HepG2 (cell line): ENCODE measurements around the gene TMEM143. TPM values are rescaled to one million over a fixed set of nuclear protein-coding genes. Genes with fewer than 3 reads are reported as not detected.

Source experiments
- ADNP ChIP-seq: sonication (generic); formaldehyde crosslinking; IDR thresholded peaks from 2 replicates; pipeline ENCODE4 v1.4.0; 2020; ENCODE audit warnings: missing genetic modification reagents
- CSRNP2 ChIP-seq: sonication (generic); formaldehyde crosslinking; conservative IDR thresholded peaks from 2 replicates; pipeline ENCODE4 v1.8.0; 2022; ENCODE audit warnings: low read depth, missing genetic modification reagents
- GATA4 ChIP-seq: sonication (generic); IDR thresholded peaks from 2 replicates; pipeline ENCODE4 v1.6.1; 2016; ENCODE audit warnings: antibody characterized with exemption, low read depth, borderline replicate concordance
- HNRNPK ChIP-seq: fragments of 200-400 bp; formaldehyde crosslinking; IDR thresholded peaks from 2 replicates; pipeline ENCODE4 v1.6.1; 2018; ENCODE audit warnings: low read length, low read depth, moderate library complexity, mild to moderate bottlenecking; ENCODE audit not compliant: poor library complexity, severe bottlenecking
- KDM6A ChIP-seq: IDR thresholded peaks from 2 replicates; pipeline ENCODE4 v1.6.1; 2016; ENCODE audit warnings: low read depth
- MTA1 ChIP-seq: sonication (generic); formaldehyde crosslinking; IDR thresholded peaks from 2 replicates; pipeline ENCODE4 v1.4.0; 2020; ENCODE audit warnings: missing genetic modification reagents, mild to moderate bottlenecking, borderline replicate concordance
- PHF20 ChIP-seq: sonication (generic); formaldehyde crosslinking; IDR thresholded peaks from 2 replicates; pipeline ENCODE4 v1.5.0; 2020; ENCODE audit warnings: mild to moderate bottlenecking, missing genetic modification reagents
- REXO4 ChIP-seq: sonication (generic); formaldehyde crosslinking; IDR thresholded peaks from 2 replicates; pipeline ENCODE4 v1.8.0; 2022; ENCODE audit warnings: missing genetic modification reagents, mild to moderate bottlenecking, borderline replicate concordance
- SAP130 ChIP-seq: IDR thresholded peaks from 2 replicates; pipeline ENCODE4 v1.6.1; 2016; ENCODE audit warnings: low read depth
- TARDBP ChIP-seq: sonication (generic); formaldehyde crosslinking; IDR thresholded peaks from 2 replicates; pipeline ENCODE4 v1.8.0; 2022; ENCODE audit warnings: mild to moderate bottlenecking, missing genetic modification reagents
- ZNF333 ChIP-seq: sonication (generic); formaldehyde crosslinking; IDR thresholded peaks from 2 replicates; pipeline ENCODE4 v1.4.0; 2020; ENCODE audit warnings: mild to moderate bottlenecking, missing genetic modification reagents, borderline replicate concordance
- ZNF549 ChIP-seq: sonication (generic); formaldehyde crosslinking; IDR thresholded peaks from 2 replicates; pipeline ENCODE4 v1.5.0; 2020; ENCODE audit warnings: missing genetic modification reagents
- ZNF609 ChIP-seq: sonication (generic); formaldehyde crosslinking; IDR thresholded peaks from 2 replicates; pipeline ENCODE4 v1.4.0; 2020; ENCODE audit warnings: mild to moderate bottlenecking, missing genetic modification reagents, borderline replicate concordance
- ZNF724P ChIP-seq: sonication (generic); formaldehyde crosslinking; IDR thresholded peaks from 2 replicates; pipeline ENCODE4 v1.8.0; 2022; ENCODE audit warnings: missing genetic modification reagents, borderline replicate concordance
- ZNF749 ChIP-seq: sonication (generic); formaldehyde crosslinking; IDR thresholded peaks from 2 replicates; pipeline ENCODE4 v1.8.0; 2022; ENCODE audit warnings: mild to moderate bottlenecking, missing genetic modification reagents, moderate library complexity, borderline replicate concordance
- ZNF75D ChIP-seq: sonication (generic); formaldehyde crosslinking; IDR thresholded peaks from 2 replicates; pipeline ENCODE4 v1.8.1; 2023; ENCODE audit warnings: missing genetic modification reagents, mild to moderate bottlenecking, borderline replicate concordance
- ZSCAN12 ChIP-seq: sonication (generic); formaldehyde crosslinking; IDR thresholded peaks from 2 replicates; pipeline ENCODE4 v1.9.0; 2021; ENCODE audit warnings: mild to moderate bottlenecking, missing genetic modification reagents
- polyA plus RNA-seq, 8 experiments: library from polyadenylated mRNA; depleted of rRNA in 3 of 8; stranded (reverse) in 7 of 8; unstranded in 1 of 8; fragments of >200 nt; fragmentation: Illumina TruSeq in 4 of 8; extraction: Trizol in 4 of 8; gene quantifications; 2 replicates each; pipeline versions ENCODE4 v1.2.1 to v1.2.3, GENCODE V29; 2011 to 2016; ENCODE audit warnings: low read depth in 4 of 8, missing spikeins in 1 of 8, mixed read lengths in 1 of 8; ENCODE audit not compliant: insufficient read depth in 1 of 8
- total RNA-seq, 5 experiments: library from RNA; depleted of rRNA; stranded (reverse); fragments of >200 nt; fragmentation: Illumina TruSeq; extraction: Trizol; gene quantifications; 2 replicates each; pipeline ENCODE4 v1.2.3, GENCODE V29; 2016; ENCODE audit warnings: low read depth in 1 of 5
- TF ChIP-seq, protein P1 (sequence below): sonication (generic); formaldehyde crosslinking; IDR thresholded peaks from 2 replicates; pipeline ENCODE4 v1.5.0; 2020; ENCODE audit warnings: missing genetic modification reagents
- TF ChIP-seq, protein P2 (sequence below): sonication (generic); formaldehyde crosslinking; IDR thresholded peaks from 2 replicates; pipeline ENCODE4 v1.4.0; 2020; ENCODE audit warnings: missing genetic modification reagents, mild to moderate bottlenecking, borderline replicate concordance

Gene TMEM143
- total and polyA plus RNA-seq, 2 of the 13 experiments (the other 11 are each of a cell fraction or from before 2014, with no cell fraction given), result 7.7 to 11.3 TPM

- TF ChIP-seq ZNF609 (CRISPR knock-in tag), result peak; percentile 59
- TF ChIP-seq, protein P1, sequence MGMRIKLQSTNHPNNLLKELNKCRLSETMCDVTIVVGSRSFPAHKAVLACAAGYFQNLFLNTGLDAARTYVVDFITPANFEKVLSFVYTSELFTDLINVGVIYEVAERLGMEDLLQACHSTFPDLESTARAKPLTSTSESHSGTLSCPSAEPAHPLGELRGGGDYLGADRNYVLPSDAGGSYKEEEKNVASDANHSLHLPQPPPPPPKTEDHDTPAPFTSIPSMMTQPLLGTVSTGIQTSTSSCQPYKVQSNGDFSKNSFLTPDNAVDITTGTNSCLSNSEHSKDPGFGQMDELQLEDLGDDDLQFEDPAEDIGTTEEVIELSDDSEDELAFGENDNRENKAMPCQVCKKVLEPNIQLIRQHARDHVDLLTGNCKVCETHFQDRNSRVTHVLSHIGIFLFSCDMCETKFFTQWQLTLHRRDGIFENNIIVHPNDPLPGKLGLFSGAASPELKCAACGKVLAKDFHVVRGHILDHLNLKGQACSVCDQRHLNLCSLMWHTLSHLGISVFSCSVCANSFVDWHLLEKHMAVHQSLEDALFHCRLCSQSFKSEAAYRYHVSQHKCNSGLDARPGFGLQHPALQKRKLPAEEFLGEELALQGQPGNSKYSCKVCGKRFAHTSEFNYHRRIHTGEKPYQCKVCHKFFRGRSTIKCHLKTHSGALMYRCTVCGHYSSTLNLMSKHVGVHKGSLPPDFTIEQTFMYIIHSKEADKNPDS (CRISPR knock-in tag), result no peak; the same call in 1 of the 2 replicates
- TF ChIP-seq ZNF333 (CRISPR knock-in tag), result no peak
- TF ChIP-seq GATA4, result no peak
- no peak for TF ChIP-seq TARDBP
- TF ChIP-seq CSRNP2 (CRISPR knock-in tag), result no peak
- TF ChIP-seq, protein P2, sequence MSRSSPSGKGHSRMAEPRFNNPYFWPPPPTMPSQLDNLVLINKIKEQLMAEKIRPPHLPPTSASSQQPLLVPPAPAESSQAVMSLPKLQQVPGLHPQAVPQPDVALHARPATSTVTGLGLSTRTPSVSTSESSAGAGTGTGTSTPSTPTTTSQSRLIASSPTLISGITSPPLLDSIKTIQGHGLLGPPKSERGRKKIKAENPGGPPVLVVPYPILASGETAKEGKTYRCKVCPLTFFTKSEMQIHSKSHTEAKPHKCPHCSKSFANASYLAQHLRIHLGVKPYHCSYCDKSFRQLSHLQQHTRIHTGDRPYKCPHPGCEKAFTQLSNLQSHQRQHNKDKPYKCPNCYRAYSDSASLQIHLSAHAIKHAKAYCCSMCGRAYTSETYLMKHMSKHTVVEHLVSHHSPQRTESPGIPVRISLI (CRISPR knock-in tag), result peak; percentile 42; the same call in 1 of the 2 replicates
- no peak for TF ChIP-seq ZNF724P (CRISPR knock-in tag)
- TF ChIP-seq ZNF749 (CRISPR knock-in tag), result 0 out of 2 replicates have a peak, but pooled peaks have one; percentile 39
- TF ChIP-seq PHF20 (CRISPR knock-in tag), result peak; percentile 54; the same call in 1 of the 2 replicates
- TF ChIP-seq SAP130 (CRISPR knock-in tag), result peak; percentile 72
- no peak for TF ChIP-seq HNRNPK
- TF ChIP-seq ZSCAN12, result no peak
- no peak for TF ChIP-seq REXO4 (CRISPR knock-in tag)
- TF ChIP-seq KDM6A, result no peak
- no peak for TF ChIP-seq ZNF75D
- no peak for TF ChIP-seq ADNP (CRISPR knock-in tag)
- no peak for TF ChIP-seq ZNF549 (CRISPR knock-in tag)
- peak; percentile 68; the same call in 1 of the 2 replicates for TF ChIP-seq MTA1 (CRISPR knock-in tag)
Observed at GRCh38 chr19:48390188-48391099, 26.7 kb upstream of the TMEM143 start (continued).
